Amniotic stem cell (primary cell): Measurements from ENCODE around the gene RANBP10.

ENCODE experiments used
- DNase-seq: peaks from one replicate; lab custom pipeline; 2025; lab: John Stamatoyannopoulos, UW

RANBP10 gene

DNA sequence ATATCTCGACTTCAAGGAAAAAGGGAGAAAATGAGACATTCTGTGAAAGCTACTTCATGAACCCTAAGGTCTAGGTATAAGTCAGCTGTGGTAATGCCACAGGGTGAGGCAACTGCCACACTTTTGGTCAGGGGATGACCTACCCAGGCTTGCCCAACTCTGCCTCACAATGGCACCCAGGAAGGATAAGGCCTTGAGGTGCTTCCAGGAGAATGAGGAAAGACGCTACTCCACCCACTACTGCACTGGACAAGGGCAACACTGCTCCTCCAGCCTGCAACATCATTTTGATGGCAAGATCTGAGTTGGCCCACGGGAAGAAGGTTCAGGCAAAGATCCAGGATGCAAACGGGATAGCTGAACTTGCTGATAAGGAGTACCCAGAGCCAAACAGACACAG is 65.2 kb downstream of the RANBP10 start:
- DNase-seq: no peak

DNA sequence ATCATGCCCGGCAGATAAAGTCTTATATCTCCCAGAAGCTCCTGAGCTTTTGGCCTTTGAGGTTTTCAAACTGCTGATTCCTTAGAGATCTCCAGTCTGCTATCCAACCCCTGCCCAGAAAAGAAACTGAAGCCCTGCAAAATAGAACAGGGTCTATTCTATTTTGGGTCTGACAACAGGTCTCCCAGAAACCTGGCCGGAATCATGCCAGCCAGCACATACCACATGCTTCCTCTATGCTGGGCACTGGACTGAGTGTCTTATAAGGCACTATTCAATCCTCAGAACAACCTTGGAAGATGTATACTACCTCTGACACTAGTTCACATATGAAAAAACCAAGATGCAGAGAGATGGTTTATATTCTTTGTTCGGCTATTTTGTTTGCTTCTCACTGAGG is 66.0 kb downstream of the RANBP10 start:
- DNase-seq: no peak

DNA sequence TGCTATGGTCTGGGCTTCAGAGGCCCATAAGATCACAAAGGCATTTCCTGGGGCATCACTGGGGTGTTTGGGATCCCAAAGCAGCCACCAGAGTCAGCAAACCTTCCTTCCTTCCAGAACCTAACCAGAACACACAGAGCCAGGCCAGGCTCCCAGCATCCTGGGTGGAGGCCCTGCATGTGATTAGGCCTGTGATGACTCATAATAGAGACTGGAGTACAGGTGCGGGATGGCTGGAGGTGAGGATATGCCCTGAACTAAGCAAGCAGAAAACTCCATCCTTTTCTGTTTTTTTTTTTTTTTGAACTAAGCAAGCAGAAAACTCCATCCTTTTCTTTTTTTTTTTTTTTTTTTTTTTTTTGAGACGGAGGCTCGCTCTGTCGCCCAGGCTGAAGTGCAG is 69.5 kb downstream of the RANBP10 start:
- no peak for DNase-seq

DNA sequence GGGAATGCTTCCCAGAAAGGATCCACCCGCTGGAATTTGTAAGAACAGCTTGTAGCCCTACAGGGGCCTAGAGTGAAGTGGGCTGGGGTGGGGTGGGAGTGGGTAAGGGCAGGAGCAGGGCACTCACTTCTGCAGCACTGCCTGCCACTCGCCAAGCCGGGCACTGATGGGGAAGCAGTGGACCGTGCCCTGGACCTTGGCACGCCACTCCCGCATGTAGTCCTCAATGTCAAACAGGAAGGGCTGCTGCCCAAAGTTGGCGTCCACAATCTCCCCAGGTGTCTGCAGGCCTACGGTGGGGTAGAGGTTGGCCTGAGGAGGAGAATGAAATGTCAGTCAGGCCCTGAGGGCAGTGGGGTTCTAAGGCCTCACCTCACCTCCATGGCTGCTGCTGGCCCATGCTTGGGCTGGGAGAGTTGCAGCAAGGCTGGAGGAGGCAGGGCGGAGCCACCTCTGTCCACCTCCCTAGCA is 71.6 kb downstream of the RANBP10 start:
- DNase-seq: no peak

- DNase-seq: no peak
These were observed 72.5 kb downstream of the RANBP10 start for GRCh38 chr16:67733734-67734470.

GRCh38 chr16:67731753-67732095 is 74.6 kb downstream of the RANBP10 start:
- DNase-seq: no peak

- no peak for DNase-seq
These were observed 75.1 kb downstream of the RANBP10 start for GRCh38 chr16:67731071-67731752.

GRCh38 chr16:67730326-67730725 is 76.0 kb downstream of the RANBP10 start:
- DNase-seq: no peak

DNA sequence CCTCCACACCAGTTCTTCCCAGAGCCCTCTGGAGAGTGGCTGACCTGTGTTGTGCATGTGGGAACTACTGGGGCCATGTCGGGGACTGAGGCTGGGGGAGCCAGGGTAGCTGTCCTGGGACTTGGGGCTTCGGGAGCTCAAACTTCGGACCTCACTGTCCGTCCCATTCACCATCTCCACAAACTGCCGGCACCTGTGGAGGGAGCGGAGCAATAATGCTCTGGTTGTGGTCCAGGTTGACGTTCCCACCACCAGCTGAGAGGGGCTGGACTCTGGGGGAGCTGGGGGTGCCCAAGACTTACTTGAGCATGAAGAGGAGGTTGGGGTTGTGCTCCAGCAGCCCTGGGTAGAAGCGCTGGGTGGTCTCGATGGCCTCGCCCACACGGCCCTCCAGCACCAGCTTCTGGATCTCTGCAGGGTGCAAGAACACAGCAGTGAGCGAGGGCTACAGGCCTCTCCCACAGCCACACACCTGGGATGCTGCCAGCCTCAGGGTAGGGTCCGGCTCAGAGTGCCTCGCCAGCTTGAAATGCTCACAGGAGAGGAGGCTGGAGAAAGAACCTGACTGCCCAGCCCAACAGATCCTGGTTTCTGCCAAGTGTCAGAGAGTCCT is 76.6 kb downstream of the RANBP10 start:
- DNase-seq: no peak

DNA sequence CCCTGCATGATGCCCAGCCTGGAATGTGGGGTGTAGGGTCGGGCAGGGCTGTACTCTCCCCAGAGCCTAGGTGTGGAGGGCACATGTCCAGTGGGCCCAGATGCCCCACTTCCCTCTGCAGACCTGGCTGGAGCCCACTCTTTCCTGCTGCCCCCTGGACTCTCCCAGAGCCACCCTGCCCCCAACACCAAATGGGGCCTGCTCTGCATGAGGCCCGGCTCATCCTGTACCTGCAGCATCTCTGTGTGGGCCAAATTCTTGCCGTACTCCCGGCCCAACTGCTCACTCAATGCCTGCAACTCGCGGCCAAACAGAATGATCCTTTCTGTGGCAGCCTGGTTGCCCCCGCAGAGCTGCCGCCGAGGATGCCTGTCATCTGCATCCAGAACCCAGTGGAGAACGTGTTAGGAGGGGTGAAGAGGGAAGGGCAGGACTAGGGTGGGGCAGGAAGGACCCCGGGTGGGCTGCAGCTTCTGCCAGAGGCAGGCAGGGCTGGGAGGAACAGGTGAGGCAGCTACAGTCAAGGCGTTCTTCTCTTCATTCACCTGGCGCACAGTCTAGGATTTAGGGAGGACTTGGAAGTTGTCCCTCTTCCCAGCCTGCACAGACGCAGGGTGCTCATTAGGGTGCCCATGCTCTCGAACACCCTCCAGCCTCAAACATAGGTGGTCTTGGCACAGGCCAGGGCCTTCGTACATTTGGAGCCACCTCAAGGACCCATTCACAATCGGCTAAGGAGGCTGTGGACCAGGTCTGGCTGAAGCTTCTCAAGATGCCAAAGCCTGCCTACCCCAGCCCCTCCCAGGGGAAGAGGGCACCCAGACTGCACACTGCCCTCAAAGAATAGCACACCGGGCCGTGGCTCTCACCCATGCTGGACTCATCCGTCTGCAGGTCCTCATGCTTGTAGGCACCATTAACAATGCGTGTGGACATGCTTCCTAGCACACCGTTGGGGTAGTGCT is 78.6 kb downstream of the RANBP10 start:
- no peak for DNase-seq

GRCh38 chr16:67726106-67727034 is 80.0 kb downstream of the RANBP10 start:
- DNase-seq: no peak

DNA sequence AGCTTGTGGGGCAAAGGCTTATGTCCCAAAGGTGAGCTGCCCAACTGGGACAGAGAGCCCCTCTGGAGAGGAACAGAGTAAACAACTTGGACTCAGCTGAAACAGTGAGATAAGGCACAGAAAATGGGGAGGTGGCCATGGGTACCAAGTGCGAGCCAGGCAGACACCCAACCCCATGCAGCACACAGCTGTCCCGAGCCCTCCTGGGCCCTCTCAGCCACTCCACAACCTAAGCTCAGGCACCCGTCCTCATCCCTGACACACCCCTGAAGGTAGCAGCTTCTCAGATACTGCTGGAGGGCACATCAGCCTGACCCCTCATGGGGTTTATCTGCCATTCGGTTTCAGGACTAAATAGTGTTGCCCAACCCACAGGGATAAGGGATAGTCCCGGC is 82.5 kb downstream of the RANBP10 start:
- DNase-seq: no peak

- peak; percentile 71 for DNase-seq
These were observed 83.0 kb downstream of the RANBP10 start for GRCh38 chr16:67723151-67723910.

DNA sequence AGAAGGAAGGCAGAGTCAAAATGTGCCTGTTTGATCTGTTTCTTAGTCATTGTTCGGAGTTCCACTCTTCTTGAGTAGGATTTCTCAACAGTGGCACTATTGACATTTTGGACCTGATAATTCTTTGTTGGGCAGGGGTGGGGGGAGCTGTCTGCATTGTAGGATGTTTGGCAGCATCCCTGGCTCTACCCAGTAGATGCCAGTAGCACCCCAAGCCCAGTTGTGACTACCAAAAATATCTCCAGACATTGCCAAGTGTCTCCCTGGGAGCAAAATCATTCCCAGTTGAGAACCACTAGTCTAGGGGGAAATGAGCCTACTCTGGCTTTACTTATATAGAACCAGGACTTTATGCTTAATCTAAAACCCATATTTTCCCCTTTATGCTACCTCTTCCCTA is 86.1 kb downstream of the RANBP10 start:
- no peak for DNase-seq

- DNase-seq: no peak
These were observed 86.6 kb downstream of the RANBP10 start for GRCh38 chr16:67719778-67720144.

- DNase-seq: peak; percentile 90
These were observed 87.1 kb downstream of the RANBP10 start, which contains the start of gene GFOD2 for GRCh38 chr16:67719048-67719777. Gene GFOD2, minus strand, starts transcription at chr16:67719316. Its CDS starts 33,601 bp downstream, at chr16:67685715.

- DNase-seq: no peak
These were observed 87.7 kb downstream of the RANBP10 start for GRCh38 chr16:67718668-67719047.

DNA sequence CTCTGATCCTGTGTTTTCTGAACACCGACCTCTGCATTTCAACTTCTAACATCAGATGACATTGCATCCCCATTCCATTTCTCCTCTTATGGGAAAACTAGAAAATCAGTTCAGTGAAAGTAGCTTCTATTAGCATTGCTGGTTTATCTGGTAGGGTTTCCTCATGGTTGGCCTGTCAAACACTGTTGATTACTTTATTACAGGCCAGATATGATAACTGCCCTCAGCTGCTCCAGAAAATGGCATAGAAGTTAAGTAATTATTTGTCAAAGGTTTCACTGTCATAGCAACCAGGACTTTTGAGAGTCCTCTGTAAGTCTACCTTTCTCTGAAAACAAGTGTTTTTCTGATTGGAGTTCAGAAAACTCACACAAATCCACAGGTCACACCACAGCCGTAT is 90.3 kb downstream of the RANBP10 start:
- DNase-seq: no peak

GRCh38 chr16:67714522-67714921 is 91.8 kb downstream of the RANBP10 start:
- no peak for DNase-seq
